NT2/D1 (cell line): ENCODE data around the gene PPM1K.

Experiments
- YY1 ChIP-seq: IDR thresholded peaks from 2 replicates; pipeline ENCODE4 v1.6.1; 2011; ENCODE audit not compliant: insufficient read length, insufficient read depth
- ZNF274 ChIP-seq: IDR thresholded peaks from 2 replicates; pipeline ENCODE4 v1.6.1; 2011; ENCODE audit warnings: mild to moderate bottlenecking, low read depth, low read length

DNA sequence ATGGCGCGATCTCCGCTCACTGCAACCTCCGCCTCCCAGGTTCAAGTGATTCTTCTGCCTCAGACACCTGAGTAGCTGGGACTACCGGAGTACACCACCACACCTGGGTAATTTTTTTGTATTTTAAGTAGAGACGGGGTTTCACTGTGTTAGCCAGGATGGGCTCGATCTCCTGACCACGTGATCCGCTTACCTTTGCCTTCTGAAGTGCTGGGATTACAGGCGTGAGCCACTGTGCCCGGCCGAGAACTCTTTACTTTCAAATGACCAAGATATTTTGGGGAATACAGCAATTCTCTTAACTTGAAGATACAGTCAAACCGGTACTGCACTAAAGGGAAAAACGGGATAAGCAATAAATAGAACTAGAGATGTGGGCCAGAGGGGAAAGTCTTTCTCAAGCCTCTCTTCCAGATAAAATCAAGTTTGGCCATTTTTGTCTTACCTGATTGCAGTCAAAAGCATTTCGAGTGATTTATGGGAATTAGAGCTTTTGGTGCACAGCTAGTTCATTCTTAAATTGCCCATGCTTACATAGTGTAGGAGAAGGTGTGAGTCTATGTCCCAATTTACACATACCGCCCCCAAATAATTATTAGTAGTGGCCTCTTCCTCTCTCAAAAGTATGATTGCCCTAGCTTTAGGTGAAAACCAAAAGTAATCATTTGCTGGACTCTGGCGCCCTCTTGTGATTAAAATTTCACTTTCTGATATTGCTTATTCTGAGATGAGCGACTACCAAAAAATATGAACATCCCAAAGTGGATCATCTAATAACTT lies 72.7 kb downstream of the PPM1K start:
- no peak for TF ChIP-seq ZNF274
- TF ChIP-seq YY1 = no peak
